Loucy (cell line): ENCODE results near the gene DUSP14.
"Not testable (repeated sequence)": the region's sequence is repeated elsewhere in the genome, so short reads cannot be mapped to it uniquely, and the experiment has no call there.

Experiments
- H2AFZ ChIP-seq: fragments of 200-600 bp; sonication (generic); 2 replicates; pipeline ENCODE4 v1.6.0; 2016; ENCODE audit warnings: antibody characterized with exemption, mild to moderate bottlenecking, low read length, moderate library complexity
- H3F3A ChIP-seq: fragments of 200-600 bp; 2 replicates; pipeline ENCODE4 v1.6.0; 2016; ENCODE audit warnings: antibody characterized with exemption, low read depth, mild to moderate bottlenecking
- H3K27me3 ChIP-seq: fragments of 200-600 bp; sonication (generic); 2 replicates; pipeline ENCODE4 v1.6.1; 2014; ENCODE audit warnings: low read length, mild to moderate bottlenecking; ENCODE audit not compliant: insufficient read depth, poor library complexity, severe bottlenecking
- H3K36me3 ChIP-seq: fragments of 200-600 bp; sonication (generic); 2 replicates; pipeline ENCODE4 v1.6.1; 2016; ENCODE audit warnings: low read length; ENCODE audit not compliant: insufficient read depth
- H3K4me1 ChIP-seq: fragments of 200-600 bp; sonication (generic); 2 replicates; pipeline ENCODE4 v1.5.1; 2014; ENCODE audit warnings: low read length, mild to moderate bottlenecking; ENCODE audit not compliant: insufficient read depth, poor library complexity, severe bottlenecking
- H3K4me2 ChIP-seq: fragments of 200-600 bp; sonication (generic); 2 replicates; pipeline ENCODE4 v1.6.0; 2014; ENCODE audit warnings: antibody characterized with exemption, low read length, low read depth, mild to moderate bottlenecking; ENCODE audit not compliant: poor library complexity, severe bottlenecking
- H3K4me3 ChIP-seq: fragments of 200-600 bp; sonication (generic); 2 replicates; pipeline ENCODE4 v1.5.1; 2014; ENCODE audit warnings: low read length, mild to moderate bottlenecking, mixed read lengths; ENCODE audit not compliant: poor library complexity, severe bottlenecking
- H3K79me2 ChIP-seq: fragments of 200-600 bp; sonication (generic); 2 replicates; pipeline ENCODE4 v1.6.1; 2014; ENCODE audit warnings: low read length; ENCODE audit not compliant: insufficient read depth
- H3K9ac ChIP-seq: fragments of 200-600 bp; sonication (generic); 2 replicates; pipeline ENCODE4 v1.6.0; 2014; ENCODE audit warnings: mild to moderate bottlenecking, low read depth, low read length, moderate library complexity; ENCODE audit not compliant: poor library complexity, severe bottlenecking
- H3K9me2 ChIP-seq: fragments of 200-600 bp; sonication (generic); replicated peaks from 2 replicates; pipeline ENCODE4 v1.6.1; 2016; ENCODE audit warnings: low read depth, low read length, mixed read lengths
- H3K9me3 ChIP-seq: fragments of 200-600 bp; sonication (generic); 2 replicates; pipeline ENCODE4 v1.6.1; 2014; ENCODE audit warnings: mild to moderate bottlenecking, antibody characterized with exemption, low read length, low read depth; ENCODE audit not compliant: insufficient read depth
- H4K20me1 ChIP-seq: fragments of 200-600 bp; sonication (generic); 2 replicates; pipeline ENCODE4 v1.6.0; 2014; ENCODE audit warnings: antibody characterized with exemption, low read length, mild to moderate bottlenecking; ENCODE audit not compliant: insufficient read depth, poor library complexity, severe bottlenecking
- EZH2phosphoT487 ChIP-seq: fragments of 200-600 bp; IDR thresholded peaks from 2 replicates; pipeline ENCODE4 v1.6.1; 2018; ENCODE audit warnings: antibody characterized with exemption, mild to moderate bottlenecking, moderate library complexity, borderline replicate concordance
- TF ChIP-seq, protein P1 (sequence below): fragments of 200-600 bp; sonication (generic); conservative IDR thresholded peaks from 2 replicates; pipeline ENCODE4 v1.5.1; 2014; ENCODE audit warnings: mild to moderate bottlenecking, antibody characterized with exemption, low read length

Gene DUSP14

GRCh38 chr17:37446027-37446426 lies 43.7 kb upstream of the DUSP14 start:
- no peak overlapping the region for H3K4me3 ChIP-seq
- H3K4me1 ChIP-seq, result no peaks in the 10 kb centered on the region
- no peaks in the 10 kb centered on the region for H3K27me3 ChIP-seq
- H3K79me2 ChIP-seq, result no peaks in the 10 kb centered on the region
- peaks cover 83% of the 10 kb centered on the region for H3K36me3 ChIP-seq
- H4K20me1 ChIP-seq, result no peaks in the 10 kb centered on the region
- TF ChIP-seq EZH2phosphoT487, result no peak
- TF ChIP-seq, protein P1, sequence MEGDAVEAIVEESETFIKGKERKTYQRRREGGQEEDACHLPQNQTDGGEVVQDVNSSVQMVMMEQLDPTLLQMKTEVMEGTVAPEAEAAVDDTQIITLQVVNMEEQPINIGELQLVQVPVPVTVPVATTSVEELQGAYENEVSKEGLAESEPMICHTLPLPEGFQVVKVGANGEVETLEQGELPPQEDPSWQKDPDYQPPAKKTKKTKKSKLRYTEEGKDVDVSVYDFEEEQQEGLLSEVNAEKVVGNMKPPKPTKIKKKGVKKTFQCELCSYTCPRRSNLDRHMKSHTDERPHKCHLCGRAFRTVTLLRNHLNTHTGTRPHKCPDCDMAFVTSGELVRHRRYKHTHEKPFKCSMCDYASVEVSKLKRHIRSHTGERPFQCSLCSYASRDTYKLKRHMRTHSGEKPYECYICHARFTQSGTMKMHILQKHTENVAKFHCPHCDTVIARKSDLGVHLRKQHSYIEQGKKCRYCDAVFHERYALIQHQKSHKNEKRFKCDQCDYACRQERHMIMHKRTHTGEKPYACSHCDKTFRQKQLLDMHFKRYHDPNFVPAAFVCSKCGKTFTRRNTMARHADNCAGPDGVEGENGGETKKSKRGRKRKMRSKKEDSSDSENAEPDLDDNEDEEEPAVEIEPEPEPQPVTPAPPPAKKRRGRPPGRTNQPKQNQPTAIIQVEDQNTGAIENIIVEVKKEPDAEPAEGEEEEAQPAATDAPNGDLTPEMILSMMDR, result no peak
- no peaks in the 10 kb centered on the region for H3F3A ChIP-seq
- H2AFZ ChIP-seq, result no peak overlapping the region
- no peaks in the 10 kb centered on the region for H3K9me2 ChIP-seq
- H3K9ac ChIP-seq, result no peak overlapping the region
- H3K9me3 ChIP-seq, result no peaks in the 10 kb centered on the region
- no peak overlapping the region for H3K4me2 ChIP-seq

DNA sequence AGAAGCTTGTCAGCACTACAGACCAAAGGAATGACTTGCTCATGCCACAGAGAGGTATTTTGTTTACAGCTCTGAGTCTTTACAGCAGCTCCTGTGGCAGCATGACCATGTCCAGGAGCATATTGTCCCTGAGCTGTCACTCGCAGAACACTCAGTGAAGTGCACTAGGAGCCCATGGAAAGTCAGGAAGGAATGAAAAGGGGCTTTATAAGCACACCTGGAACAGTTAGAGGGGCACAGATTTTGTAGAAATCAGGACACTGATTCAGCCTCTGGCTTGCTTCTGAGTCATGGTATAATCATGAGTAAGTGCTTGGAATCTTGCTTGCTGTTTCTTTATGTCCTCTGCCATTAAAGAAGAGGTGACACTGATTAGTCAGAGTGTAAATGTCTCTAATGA lies 42.0 kb upstream of the DUSP14 start:
- H4K20me1 ChIP-seq, result no peaks in the 10 kb centered on the region
- peaks cover 80% of the 10 kb centered on the region for H3K36me3 ChIP-seq
- no peaks in the 10 kb centered on the region for H3K27me3 ChIP-seq
- no peaks in the 10 kb centered on the region for H3K9me2 ChIP-seq
- no peaks in the 10 kb centered on the region for H3K79me2 ChIP-seq
- no peaks in the 10 kb centered on the region for H3K9me3 ChIP-seq
- TF ChIP-seq EZH2phosphoT487, result no peak
- TF ChIP-seq, protein P1, result no peak
- H3F3A ChIP-seq, result no peaks in the 10 kb centered on the region
- no peak overlapping the region for H3K9ac ChIP-seq
- no peak overlapping the region for H2AFZ ChIP-seq
- H3K4me1 ChIP-seq, result no peaks in the 10 kb centered on the region
- H3K4me2 ChIP-seq, result no peak overlapping the region
- H3K4me3 ChIP-seq, result no peak overlapping the region

GRCh38 chr17:37450112-37450511 lies 39.6 kb upstream of the DUSP14 start:
- Histone ChIP-seq H3K36me3 (peaks cover 71% of the 10 kb centered on the region; the same call in 1 of the 2 replicates), H3K9me3 (no peaks in the 10 kb centered on the region), H4K20me1 (no peaks in the 10 kb centered on the region), H3K4me2 (no peak overlapping the region), H3K4me3 (no peak overlapping the region), H3K9me2 (no peaks in the 10 kb centered on the region), H2AFZ (no peak overlapping the region), H3K27me3 (no peaks in the 10 kb centered on the region), H3K4me1 (no peaks in the 10 kb centered on the region), H3K79me2 (no peaks in the 10 kb centered on the region), H3F3A (no peaks in the 10 kb centered on the region), H3K9ac (no peak overlapping the region)
- TF ChIP-seq, protein P1, result no peak
- no peak for TF ChIP-seq EZH2phosphoT487

DNA sequence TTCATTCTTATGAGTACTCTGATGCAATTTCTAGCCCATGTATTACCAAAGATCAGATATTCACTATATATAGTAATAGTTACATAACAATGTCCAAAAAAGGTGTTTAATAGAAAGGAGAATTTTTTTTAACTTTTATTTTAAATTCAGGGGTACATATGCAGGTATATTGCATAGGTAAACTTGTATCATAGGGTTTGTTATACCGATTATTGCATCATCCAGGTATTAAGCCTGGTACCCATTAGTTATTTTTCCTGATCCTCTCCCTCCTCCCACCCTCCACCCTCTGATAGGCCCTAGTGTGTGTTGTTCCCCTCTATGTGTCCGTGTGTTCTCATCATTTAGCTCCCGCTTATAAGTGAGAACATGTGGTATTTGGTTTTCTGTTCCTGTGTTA lies 31.9 kb upstream of the DUSP14 start:
- H3K4me3 ChIP-seq, H3K4me1 ChIP-seq, H2AFZ ChIP-seq, H3K9me2 ChIP-seq, H3K9me3 ChIP-seq, H3K27me3 ChIP-seq, H3K9ac ChIP-seq, H3K4me2 ChIP-seq, H3K79me2 ChIP-seq, H3F3A ChIP-seq, H4K20me1 ChIP-seq: not testable (repeated sequence)
- H3K36me3 ChIP-seq, result peaks cover 25% of the 10 kb centered on the region; the same call in 1 of the 2 replicates
